ENCODE measurements around the gene ELP5. TPM values are rescaled to one million over a fixed set of nuclear protein-coding genes. Genes with fewer than 3 reads are reported as not detected.
A peak's percentile ranks its signal among the peaks of the same experiment; 100 is the strongest.

Gene ELP5
- total RNA-seq, 6 experiments from 2014 or later: 28.7 to 36.1 (median 34.0) TPM

DNA sequence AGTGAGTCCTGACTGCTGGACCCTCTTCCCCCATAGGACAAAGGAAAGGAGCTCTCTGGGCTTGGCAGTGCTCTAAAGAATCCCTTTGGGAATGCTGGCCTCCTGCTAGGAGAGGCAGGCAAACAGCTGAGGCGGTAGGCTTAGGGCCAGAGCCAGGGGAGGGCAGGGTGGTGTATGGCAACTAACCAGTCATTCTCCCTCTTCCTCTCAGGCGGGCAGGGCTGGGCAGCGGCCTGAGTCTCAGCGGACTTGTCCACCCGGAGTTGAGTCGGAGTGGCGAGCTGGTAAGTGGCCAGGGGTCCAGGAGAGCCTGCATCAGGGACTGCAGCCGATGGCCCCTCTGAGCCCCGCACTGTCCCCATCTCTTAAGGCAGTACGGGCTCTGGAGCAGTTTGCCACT is 27.9 kb upstream of the ELP5 start:
- no peak overlapping the region for H3K4me3 Mint-ChIP-seq
- TF ChIP-seq, protein P1, sequence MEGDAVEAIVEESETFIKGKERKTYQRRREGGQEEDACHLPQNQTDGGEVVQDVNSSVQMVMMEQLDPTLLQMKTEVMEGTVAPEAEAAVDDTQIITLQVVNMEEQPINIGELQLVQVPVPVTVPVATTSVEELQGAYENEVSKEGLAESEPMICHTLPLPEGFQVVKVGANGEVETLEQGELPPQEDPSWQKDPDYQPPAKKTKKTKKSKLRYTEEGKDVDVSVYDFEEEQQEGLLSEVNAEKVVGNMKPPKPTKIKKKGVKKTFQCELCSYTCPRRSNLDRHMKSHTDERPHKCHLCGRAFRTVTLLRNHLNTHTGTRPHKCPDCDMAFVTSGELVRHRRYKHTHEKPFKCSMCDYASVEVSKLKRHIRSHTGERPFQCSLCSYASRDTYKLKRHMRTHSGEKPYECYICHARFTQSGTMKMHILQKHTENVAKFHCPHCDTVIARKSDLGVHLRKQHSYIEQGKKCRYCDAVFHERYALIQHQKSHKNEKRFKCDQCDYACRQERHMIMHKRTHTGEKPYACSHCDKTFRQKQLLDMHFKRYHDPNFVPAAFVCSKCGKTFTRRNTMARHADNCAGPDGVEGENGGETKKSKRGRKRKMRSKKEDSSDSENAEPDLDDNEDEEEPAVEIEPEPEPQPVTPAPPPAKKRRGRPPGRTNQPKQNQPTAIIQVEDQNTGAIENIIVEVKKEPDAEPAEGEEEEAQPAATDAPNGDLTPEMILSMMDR (IDR thresholded peaks at IDR 0.05): no peak
- H3K27ac Mint-ChIP-seq: peak overlapping the region; percentile 51
- no peaks in the 10 kb centered on the region for H3K9me3 Mint-ChIP-seq
- peaks cover 43% of the 10 kb centered on the region for H3K4me1 Mint-ChIP-seq (ENCODE audit: low read depth)
- H3K36me3 Mint-ChIP-seq (ENCODE audit: low read depth): peaks cover 40% of the 10 kb centered on the region
- H3K27me3 Mint-ChIP-seq (ENCODE audit: insufficient read depth): peaks cover 19% of the 10 kb centered on the region
- no peak for DNase-seq

DNA sequence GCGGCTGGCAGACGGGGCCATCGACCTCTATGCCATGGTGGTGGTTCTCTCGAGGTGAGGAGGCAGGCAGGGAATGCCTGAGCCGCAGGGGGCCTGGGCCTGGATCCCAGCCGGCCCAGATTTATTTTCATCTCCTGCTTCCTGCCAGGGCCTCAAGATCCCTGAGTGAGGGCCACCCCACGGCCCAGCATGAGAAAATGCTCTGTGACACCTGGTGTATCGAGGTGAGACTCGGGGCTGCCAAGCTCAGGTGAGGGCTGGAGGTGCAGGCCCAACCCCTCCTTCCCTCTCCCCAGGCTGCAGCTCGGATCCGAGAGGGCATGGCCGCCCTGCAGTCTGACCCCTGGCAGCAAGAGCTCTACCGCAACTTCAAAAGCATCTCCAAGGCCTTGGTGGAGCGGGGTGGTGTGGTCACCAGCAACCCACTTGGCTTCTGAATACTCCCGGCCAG is 27.3 kb upstream of the ELP5 start:
- Mint-ChIP-seq H3K36me3 (ENCODE audit: low read depth) (peaks cover 46% of the 10 kb centered on the region), H3K4me1 (ENCODE audit: low read depth) (peaks cover 37% of the 10 kb centered on the region), H3K27me3 (ENCODE audit: insufficient read depth) (peaks cover 18% of the 10 kb centered on the region), H3K27ac (no peak overlapping the region), H3K9me3 (no peaks in the 10 kb centered on the region), H3K4me3 (no peak overlapping the region)
- TF ChIP-seq, protein P1 (IDR thresholded peaks at IDR 0.05): no peak
- DNase-seq: no peak

DNA sequence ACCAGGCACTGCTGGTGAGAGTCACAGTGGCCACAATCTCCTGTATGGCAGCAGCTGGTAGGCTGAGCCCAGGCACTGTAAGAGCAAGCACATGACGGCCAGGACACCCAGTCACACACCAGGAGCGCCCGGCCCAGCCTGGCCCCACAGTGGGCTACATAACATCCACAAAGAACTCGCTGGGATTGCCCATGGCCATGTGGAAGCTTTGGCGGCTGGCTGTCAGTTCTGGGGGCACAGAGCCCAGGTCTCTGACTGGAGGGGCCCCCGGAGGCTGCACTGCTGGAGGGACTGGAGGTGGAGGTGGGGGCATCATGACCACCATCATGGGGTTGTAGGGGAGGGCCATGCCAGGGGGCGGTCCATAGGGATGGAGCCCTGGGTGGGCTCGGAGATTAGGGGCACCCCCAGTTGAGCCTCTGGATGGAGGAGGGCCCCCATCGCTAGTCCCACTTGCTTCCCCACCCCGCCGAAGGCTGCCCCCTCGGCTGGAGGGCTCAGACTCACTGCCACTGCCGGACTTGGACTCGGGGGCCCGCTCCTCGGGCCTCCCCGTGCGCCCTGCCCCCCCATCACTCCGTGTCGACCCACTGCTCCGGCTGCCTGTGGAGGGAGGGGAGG is 26.2 kb upstream of the ELP5 start:
- H3K36me3 Mint-ChIP-seq (ENCODE audit: low read depth): peaks cover 43% of the 10 kb centered on the region
- peaks cover 9% of the 10 kb centered on the region for H3K27me3 Mint-ChIP-seq (ENCODE audit: insufficient read depth)
- H3K4me1 Mint-ChIP-seq (ENCODE audit: low read depth): peaks cover 35% of the 10 kb centered on the region
- no peak for DNase-seq
- TF ChIP-seq, protein P1 (IDR thresholded peaks at IDR 0.05): no peak
- no peaks in the 10 kb centered on the region for H3K9me3 Mint-ChIP-seq
- no peak overlapping the region for H3K27ac Mint-ChIP-seq
- H3K4me3 Mint-ChIP-seq: no peak overlapping the region

DNA sequence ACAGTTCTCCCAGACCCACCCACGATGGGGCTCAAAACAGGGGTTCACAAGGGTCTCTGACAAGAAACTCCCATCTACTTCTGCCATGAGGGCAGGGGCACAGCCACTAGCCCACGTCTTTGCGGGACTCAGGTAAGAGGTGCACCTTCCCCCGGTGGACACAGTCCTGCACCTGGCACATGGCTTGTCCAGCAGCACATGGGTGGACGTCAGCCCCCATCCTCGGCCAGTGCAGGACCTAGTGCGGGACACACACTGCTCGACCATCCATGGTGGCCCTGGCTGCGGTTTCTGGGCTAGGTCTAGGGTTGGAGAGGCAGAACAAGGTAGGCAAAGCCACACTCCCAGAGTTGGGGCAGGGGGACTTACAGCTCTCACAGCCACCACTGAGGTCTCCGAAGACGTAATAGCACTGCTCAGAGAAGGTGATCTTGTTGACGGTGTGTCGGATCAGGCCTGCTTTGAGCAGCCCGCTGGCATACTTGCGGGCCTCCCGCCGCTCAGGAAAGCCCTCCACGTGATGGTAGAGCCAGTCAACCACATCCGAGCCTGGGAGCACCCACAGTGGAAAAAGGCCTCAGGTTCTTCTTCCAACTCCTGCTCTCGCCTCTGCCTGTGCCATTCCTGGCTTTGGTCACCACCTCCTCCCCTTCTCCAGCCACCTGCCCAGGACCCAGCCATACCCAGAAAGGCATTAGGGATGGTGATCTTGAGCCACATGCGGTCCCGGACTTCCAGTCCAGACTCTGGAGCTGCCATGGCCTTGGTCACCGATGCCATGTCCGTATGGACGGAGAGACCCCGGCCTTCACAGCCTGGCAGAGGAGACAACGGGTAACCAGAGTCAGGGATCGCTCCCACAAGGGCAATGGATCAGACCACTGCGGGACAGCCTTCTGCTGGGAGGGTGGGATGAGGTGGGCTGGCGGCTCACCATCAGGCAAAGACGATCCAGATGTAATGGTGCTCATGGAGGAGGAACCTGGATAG is 25.0 kb upstream of the ELP5 start:
- TF ChIP-seq, protein P1 (IDR thresholded peaks at IDR 0.05): no peak
- no peak for DNase-seq
- H3K4me3 Mint-ChIP-seq: no peak overlapping the region
- no peak overlapping the region for H3K27ac Mint-ChIP-seq
- H3K36me3 Mint-ChIP-seq (ENCODE audit: low read depth): peaks cover 38% of the 10 kb centered on the region
- H3K27me3 Mint-ChIP-seq (ENCODE audit: insufficient read depth): peaks cover 3% of the 10 kb centered on the region
- peaks cover 30% of the 10 kb centered on the region for H3K4me1 Mint-ChIP-seq (ENCODE audit: low read depth)
- H3K9me3 Mint-ChIP-seq: no peaks in the 10 kb centered on the region

DNA sequence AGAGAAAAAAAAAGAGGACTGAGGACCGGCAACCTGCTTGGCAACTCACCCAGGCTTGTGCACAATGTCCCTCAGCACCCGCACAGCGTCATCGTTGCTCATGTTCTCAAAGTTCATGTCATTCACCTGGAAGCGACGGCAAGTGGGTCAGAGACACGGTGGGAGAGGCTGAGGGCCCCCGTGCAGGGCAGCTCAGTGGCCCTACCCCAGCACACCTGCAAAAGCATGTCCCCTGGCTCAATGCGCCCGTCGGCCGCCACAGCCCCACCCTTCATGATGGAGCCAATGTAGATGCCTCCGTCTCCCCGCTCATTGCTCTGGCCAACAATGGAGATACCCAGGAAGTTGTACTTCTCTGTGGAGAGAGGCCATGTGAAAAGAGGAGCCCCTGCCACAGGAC is 23.1 kb upstream of the ELP5 start:
- H3K4me1 Mint-ChIP-seq (ENCODE audit: low read depth): peaks cover 34% of the 10 kb centered on the region
- no peak overlapping the region for H3K27ac Mint-ChIP-seq
- H3K4me3 Mint-ChIP-seq: no peak overlapping the region
- peaks cover 43% of the 10 kb centered on the region for H3K36me3 Mint-ChIP-seq (ENCODE audit: low read depth)
- H3K27me3 Mint-ChIP-seq (ENCODE audit: insufficient read depth): no peaks in the 10 kb centered on the region; the same call in none of the 2 replicates
- no peaks in the 10 kb centered on the region for H3K9me3 Mint-ChIP-seq
- no peak for DNase-seq
- TF ChIP-seq, protein P1 (IDR thresholded peaks at IDR 0.05): no peak

Data from HFFc6 (cell line).